ENCODE measurements around the gene SCN9A.
"Not testable (repeated sequence)": the region's sequence is repeated elsewhere in the genome, so short reads cannot be mapped to it uniquely, and the experiment has no call there.

Gene SCN9A

DNA sequence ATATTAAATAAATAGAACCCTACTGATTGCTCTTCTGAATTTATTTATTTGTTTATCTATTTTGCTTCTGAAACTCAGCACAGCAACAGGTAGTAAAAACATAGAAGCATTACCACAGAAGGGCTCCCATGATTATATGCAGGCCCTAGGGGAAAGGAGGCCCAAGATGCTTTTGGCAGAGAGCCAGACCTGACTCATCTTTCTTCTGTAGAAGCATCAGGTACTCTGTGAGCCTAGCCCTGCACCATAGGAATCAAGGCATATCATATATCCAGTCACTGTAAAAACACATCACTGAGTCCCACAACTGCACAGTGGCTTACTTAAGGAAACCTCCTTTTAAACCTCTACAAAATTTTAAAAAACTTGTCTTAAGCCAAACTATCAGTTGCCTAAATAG is 1.8 kb downstream of the SCN9A start:
- peak; percentile 48 to 82 for DNase-seq

DNA sequence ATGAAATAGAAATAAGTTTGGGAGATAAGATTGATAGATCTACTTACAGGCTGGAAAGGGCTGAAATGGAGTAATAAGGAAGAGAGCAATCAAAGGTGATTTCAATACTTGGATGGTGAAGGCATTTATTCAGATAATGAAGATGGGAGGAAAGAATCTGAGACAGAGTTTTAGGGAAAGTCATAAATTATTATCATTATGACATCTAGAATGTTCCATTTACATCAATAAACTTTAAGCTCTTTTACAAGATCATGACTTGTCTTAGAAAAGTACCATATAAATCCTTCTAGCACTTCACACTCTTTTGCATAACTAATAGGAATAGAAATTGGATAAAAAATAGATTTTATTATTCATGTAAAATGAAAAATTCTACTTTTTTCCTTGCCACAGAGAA is 2.2 kb downstream of the SCN9A start:
- DNase-seq: no peak

DNA sequence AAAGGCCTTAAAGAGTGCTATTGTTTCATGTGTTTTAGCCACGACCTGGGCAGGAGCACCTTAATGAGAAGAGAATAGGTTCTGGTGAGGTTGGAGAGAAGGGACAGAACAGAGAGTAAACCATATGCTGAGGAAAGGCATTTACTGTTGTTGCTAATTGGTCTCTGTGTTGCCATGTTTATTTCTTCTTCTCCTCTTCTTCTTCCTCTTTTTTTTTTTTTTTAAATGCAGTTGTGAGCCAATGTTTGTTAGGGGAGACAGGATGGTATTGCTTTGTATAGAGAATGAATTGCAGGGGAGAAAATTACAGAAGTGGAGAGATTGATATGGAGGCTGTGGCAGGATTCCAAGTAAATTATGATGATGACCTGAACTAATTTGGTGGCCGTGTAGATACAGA is 2.6 kb downstream of the SCN9A start:
- peak; percentile 41 to 46 for DNase-seq

DNA sequence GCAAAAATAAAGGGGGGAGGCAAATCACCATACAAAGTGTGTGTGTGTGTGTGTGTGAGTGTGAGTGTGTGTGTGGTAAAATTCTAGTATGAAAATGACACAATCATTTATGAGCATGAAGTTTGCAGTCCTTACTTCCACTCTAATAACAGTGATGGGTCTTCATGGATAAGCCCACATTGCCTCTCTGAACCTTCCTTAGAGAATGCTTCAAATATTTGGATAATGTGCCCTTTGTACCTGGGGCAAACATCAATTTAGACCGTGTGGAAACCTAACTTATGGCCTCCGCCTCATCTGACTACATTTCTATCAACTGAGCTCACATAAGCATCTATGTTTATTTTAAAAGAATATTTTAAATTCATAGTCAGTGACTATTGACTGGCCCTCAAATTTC is 3.7 kb downstream of the SCN9A start:
- DNase-seq: no peak

DNA sequence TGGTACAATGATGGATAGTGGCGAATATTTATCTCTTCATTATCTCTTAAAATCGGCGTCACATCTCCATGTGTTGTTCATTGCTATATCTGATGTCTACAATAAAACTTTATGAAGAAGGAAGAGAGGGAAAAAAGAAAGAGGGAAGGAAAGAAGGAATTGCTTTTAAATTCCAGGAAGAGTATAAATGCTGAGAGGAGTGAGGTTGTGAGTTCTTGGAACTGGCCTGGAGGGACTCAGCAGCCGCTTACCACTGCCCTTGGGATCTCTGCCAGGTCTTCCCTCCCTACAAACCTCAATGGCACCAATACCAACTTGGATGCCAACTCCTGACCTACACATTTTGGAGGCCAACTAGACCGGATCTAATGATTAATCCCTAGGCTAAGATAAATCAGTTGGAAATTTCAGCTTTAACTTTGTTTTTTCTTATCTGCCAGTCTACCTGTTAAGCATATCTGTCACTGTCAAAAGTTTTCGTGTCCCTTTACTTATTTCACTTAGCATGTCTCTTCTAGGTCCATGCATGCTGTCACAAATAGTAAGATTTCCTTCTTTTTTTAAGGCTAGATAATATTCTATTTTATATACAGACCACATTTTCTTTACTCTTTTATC is 9.8 kb downstream of the SCN9A start:
- no peak for DNase-seq

DNA sequence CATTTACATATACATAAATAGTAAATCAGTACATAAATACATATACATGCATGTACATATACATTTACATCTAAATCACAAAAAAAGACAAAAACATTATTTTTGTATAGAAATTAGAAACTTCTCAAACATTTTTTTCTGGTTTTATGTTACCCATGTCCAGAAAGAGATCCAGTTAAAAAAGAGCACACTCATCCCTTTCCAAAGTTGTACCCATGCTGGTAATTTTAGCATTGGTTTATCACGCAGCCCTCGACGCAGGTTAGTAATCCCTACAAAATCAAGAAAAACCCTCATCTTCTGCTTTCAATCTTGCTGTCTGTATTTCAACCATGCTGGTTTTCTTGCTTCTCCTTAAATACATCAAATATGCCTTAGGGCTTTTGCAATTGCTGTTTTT is 10.5 kb downstream of the SCN9A start:
- no peak for DNase-seq

DNA sequence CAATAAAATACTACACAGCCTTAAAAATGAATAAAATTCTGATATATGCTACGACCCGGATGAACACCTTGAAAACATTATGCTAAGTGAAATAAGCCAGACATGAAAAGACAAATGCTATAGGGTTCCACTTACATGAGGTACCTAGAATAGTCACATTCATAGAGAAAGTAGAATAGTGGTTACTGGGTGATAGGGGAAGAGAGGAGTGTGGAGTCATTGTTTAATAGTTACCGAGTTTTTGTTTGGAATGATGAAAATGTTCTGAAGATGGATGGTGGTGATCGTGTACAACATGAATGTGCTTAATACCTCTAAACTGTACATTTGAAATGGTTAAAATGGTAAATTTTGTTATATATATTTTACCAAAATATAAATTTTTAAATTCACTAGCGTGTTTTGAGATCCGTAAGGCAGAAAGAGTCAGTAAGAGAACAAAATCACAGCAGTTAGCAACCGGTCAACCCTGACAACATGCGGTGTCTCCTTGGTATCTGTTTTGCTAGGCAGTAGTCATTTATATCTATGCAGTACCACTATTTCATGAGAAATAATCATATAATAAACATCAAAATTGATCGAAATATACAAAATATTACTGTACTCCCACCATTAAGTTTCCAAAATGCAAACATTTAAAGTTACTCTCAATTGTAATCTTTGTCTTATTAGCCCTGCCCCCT is 11.1 kb downstream of the SCN9A start:
- no peak for DNase-seq

DNA sequence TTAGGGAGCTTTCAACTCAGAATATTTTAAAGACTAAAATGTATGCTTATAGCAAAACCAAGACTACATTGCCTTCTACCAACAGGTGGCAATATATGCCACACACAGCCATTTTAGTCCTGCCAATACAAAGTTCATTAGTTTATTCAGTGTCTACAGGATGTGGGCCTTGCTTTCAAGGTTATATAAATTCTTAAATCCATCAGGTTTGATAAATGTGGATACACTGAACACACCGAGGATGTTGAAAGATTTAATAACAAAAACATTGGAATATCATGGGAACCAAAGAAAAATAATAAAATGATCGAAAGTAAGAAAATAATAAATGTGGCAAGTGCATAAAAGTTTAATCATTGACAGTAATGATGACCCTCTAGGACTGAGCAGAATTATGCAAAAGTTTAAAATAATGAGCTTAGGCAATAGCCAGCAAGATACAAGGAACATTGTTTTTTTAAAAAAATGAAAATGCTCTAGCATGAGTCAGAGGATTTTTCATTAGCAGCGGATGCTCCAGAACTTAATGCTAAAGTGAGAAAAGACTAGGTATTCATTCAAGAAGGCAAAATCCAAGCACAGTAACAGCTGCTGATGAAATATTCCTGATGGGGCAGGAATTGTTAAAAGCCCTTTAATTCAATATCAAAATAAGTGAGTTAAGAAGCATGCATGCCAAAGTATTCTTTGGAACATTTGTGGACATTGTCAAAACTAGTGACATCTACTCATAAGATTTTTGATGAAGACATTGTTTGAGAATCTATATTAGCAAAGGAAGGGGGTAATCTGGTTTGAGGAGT is 14.2 kb downstream of the SCN9A start:
- DNase-seq: no peak

DNA sequence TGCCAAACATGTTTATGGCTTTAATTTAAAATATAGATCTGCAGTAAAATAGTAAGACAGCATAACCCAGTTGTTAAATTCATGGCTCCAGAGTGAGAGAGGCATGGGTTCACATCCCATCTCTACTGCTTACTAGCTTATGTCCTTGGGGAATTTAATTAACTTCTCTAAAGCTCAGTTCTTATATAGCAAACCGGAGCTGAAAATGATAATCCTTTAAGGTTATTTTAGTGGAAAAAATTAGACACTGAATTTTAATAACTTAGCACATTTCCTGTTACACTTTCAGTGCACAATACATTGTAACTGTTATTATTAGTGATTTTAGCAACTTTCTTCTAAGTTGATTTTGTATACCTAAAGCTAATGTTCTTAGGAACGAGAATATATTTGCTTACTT is 14.8 kb downstream of the SCN9A start:
- no peak for DNase-seq

DNA sequence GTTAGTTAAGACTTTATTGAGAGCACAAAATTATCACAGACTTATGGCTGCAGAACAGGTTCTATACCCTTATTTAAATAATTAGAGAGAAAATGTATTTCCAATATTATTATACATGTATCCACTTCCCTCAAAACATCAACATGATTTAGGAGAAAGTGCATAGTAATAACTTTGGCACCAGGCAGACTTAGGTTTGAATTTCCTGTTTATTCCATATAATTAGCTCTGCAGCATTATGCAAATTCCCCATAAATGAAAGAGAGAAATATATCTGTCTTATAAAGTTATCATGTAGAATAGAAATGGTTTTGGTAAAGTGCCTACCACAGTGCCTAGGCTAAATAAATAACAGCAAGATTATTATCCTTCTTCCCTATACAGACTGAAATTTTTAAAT is 15.3 kb downstream of the SCN9A start:
- no peak for DNase-seq

DNA sequence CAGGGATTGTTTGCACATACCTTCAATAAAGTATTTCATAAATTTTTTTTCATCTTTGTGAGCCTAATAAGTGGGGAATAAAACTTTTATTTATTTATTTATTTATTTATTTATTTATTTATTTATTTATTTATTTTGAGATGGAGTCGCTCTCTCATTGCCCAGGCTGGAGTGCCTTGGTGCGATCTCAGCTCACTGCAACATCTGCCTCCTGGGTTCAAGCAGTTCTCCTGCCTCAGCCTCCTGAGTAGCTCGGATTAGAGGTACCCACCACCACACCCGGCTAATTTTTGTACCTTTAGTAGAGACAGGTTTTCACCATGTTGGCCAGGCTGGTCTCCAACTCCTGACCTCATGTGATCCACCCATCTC is 17.8 kb downstream of the SCN9A start:
- not testable (repeated sequence) for DNase-seq

DNA sequence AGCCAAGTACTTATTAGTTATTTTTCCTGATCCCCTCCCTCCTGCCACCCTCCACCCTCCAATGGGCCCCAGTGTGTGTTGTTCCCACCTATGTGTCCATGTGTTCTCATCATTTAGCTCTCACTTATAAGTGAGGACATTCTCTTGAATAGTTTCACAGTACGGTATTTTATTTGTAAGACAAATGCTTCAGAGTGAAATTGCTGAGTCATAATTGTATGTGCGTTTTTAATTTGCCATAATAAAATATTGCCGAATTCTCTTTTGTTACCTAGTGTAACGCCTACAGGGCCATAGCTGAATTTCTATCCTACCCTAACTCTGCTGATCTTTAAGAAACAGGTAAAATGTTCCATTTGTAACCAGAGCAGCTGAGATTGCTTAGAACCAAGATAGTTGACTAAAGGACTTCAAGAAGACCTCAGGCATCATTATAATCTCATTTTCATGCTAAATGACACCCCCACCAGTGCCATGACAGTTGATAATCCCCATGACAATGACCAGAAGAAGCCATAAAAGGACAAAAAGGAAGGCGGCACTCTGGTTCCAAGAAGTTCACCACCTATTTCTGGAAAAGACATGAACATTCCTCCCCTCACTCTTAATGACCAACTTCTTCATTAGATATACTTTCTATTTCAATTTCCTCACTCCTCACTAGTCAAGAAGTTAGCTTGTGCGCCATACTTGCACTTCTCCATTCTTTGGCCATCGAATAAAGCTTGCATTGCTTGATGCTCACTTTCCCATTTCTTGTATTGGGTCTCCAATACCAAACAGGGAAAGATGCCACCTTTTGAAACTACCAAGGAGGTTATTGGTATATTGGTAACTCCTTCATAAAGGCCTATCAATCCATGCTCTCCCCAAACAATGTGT is 18.4 kb downstream of the SCN9A start:
- DNase-seq: no peak

DNA sequence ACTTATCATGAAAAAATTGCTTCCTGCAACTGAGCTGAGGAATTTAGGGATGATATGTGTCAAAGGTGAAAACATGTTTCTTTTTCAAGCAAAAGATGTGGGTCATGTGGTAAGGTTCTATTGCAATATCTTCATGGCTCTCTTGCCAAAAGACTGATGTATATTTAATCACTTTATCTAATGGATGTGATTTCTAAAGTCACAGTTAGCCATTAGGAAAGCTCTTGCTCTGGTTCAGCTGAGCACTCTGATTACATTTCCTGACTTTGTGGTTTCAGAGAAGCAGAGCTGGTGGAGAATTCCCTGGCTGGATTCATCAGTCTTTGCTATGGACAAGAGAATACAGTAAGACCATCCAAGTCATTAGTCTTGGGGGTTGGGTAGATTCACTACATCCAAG is 24.4 kb downstream of the SCN9A start:
- DNase-seq: no peak

DNA sequence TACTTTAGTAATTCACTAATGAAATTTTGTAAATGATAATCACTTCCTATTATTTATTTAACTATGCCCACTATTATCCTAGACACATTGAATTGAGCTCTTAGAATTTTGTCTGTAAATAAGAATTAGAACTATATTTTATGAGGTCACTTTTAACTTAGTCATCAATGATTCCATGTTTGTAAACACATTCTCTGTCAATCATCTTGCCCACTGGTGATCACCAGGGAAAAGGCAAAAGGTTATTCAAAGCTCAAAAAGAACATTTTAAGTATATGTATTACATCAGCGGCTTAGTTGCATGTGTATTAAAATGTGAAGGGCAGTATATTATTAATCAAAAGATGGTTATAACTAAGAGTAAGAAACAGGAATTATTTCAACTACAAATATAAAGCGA is 25.2 kb downstream of the SCN9A start:
- no peak for DNase-seq

DNA sequence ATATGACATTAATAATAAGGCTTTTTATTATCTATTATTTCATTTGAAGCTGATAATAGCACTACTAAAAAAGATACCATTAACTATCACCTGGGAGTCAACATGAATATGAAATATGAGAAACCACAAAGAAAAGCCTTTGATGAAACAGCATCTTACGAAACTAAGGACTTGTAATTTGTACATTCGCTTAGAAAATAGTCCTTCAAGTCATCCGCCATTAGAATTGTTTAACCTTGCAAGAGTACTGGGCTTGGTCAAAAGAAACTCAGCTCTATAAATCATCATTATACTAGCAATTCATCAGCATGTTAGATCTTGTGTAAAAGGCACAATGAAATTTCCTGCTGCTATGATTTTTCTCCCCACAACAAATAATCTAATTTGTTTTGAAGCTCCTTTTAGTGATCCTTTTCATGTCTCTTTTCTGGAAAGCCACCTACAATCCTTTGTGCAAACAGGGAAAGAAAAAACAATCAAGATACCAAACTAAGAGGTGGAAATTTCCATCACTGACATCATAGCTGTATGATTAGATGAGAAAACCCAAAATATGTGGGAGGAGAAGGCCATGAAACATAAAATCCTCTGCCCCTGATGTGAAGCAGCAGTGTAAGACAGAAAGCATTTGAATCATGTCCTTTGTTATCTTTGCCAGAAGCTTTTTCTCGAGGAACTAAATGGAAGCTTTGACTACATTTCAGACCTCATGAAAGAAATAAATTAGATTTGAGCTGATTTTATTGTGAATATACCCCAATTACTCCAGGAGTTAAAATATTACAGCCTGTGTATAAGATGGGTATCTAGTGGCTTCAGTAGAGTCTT is 31.2 kb downstream of the SCN9A start:
- DNase-seq: peak in 1 of 2 experiments; percentile 51

DNA sequence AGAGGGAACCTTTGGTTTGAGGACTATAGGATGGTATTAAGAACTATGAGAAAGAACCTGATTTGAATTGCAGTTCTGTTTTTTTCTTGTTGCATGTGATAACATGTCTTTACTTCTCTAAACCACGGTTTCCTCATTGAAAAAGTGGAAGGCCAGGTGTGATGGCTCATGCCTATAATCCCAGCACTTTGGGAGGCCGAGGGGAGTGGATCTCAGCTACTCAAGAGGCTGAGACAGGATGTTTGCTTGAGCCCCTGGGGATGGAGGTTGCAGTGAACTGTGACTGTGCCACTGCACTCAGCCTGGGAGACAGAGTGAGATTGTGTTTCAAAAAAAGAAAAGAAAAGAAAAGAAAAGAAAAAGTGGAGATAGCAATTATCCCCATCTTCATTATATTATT is 32.3 kb downstream of the SCN9A start:
- peak in 1 of 2 experiments; percentile 11 for DNase-seq

DNA sequence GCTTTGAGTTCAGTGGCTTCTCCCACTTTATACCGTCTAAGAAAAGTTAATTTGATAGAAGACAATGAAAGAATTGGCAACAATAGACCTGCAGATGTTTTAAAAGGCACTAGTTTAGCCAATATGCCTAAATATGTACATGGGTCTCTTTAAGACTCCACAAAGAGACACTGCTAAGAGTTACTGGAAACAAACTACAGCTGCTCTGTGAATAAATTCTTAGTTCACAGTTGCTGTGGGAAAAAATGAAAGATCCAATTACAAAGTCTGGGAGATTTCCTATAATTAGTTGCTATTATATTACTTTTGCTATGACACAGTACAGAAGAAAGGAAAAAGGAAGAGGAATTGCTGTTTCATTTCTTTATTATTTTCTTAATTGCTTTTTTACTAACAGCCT is 34.3 kb downstream of the SCN9A start:
- DNase-seq: no peak

DNA sequence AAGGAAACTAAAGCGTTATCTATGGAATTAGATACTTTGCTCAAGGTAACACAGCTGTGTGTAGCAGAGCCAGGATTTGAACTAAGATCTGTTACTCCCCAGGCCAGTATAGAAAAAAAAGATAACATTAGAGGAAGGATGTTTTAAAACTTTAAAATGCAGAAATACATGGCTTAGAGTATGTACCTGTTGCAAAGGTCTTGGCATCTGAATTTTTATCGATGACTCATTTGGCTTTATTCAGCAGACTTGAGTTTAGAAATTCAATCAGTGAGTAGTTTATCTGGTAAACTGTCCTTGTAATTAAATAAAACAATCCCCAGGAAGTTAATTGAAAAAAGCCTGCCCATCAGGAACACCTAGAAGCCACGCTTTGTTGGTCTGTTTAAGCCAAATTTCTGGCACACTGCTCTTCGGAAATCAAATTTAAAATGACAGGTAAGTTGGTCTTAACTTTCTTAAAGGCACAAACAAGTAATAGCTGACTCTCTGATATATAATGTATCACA is 36.9 kb downstream of the SCN9A start:
- DNase-seq: no peak

DNA sequence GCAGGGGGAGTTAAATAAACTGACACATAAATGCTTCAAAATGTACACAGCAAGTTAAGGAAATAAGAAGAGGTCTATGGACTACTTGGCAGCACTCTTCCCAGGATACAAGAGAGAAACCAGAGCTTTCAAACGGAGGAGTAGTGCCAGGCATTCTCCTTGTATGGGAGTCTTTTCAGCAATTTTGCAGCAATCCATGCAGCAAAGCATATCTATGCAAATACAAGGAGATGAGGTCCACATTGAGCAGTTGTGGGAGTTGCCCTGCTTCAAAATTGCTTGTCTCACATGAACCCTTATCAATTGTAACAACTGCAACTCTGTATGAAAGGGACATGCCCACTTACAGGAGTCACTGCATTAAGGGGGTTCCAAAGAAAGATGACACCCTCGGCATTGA is 37.8 kb downstream of the SCN9A start:
- DNase-seq: no peak

DNA sequence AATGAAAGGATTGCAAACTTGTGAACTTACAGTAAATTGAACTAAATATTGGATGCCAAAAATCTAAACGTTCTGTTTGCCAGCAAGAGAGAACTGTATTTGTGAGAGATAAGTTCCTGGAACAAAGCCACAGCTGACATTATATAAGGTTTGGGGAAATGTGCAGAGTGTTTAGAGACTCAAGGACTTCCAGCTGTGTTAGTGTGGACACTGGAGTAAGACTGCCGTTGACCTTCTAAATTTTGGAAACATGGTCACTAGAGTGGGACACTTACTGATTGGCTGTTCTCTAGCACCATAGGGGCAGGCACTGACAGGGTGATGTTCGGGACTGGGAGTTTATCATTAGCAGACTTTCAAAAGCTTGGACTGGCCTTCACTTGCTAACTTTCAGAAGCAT is 40.5 kb downstream of the SCN9A start:
- DNase-seq: no peak

DNA sequence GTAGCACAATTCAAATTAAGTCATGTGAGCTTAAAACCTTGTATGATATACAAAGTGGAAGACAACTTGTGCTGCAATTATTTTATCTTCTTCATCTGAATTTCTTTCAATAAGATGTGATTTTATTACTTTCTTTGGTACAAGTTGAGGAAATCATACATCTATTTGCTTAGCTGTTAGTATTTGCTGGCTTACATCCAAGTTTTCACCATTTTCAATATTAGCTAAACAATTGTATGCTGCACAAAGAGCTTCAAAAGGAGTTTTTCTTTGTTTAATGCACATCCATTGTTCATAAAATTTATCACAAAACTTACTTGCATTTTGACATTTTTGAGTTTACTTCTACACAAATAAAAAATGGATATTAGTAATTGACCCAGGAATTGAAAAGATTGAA is 40.9 kb downstream of the SCN9A start:
- DNase-seq: peak in 1 of 2 experiments; percentile 45

DNA sequence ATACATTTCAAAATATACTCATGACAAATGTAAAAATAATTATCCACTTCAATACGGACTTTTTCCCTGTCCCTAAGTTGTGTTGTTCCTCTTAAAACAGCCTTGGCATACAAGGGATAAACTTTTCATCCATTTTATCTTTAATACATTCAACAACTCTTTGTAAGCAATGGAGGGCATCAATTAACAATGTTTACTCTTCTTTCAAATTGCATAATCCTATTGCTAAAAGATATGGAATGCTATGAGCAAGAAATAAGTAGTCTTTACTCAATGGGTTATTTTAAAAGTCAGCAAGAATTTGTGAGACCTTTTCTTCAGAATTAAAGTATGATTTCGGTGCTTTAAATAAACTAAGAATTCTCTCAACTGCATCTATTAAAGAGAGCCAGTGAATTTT is 41.9 kb downstream of the SCN9A start:
- no peak for DNase-seq
